ENCODE data around the gene SPEG.

SPEG gene

GRCh38 chr2:219465659-219466561, 31.3 kb downstream of the SPEG start:
- no peak for DNase-seq

DNA sequence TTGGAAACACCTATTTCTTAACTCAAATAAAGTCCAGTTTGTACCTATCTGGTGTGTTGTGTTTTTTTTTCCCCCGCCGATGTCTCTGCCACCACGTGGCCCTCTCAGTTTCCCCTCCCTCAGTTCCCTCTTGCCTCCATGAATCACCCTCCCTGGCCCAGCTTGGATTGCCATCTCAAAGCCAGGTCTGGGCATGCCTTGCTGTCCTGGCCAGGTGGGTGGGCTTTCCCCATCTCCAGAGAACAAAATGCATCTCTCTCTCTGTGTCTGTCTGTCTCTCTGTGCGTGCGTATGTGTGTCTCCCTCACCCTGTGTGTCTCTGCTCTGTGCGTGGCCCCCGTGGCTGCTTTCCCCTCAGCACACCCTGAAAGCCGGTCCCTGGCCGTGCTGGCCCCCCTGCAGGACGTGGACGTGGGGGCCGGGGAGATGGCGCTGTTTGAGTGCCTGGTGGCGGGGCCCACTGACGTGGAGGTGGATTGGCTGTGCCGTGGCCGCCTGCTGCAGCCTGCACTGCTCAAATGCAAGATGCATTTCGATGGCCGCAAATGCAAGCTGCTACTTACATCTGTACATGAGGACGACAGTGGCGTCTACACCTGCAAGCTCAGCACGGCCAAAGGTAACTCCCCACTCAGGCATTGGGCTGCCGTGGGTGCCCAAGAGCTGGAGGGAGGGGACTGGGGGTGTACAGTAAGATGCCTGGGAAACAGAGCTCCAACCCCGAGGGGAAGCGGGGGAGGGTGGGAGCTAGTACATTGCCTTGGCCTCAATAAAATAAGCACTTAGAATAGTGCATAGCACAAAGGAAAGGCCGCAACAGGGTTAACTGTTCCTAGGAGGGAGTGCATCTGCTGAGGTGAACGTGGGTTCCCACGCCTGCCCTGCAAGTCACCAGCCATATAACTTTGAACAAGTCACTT, 32.4 kb downstream of the SPEG start:
- no peak for DNase-seq

GRCh38 chr2:219467736-219468075, 33.1 kb downstream of the SPEG start:
- no peak for DNase-seq

- DNase-seq = no peak
These were observed 34.0 kb downstream of the SPEG start for GRCh38 chr2:219468410-219469185.

GRCh38 chr2:219469186-219469724, 34.6 kb downstream of the SPEG start:
- DNase-seq = no peak

GRCh38 chr2:219470429-219470828, 35.8 kb downstream of the SPEG start:
- no peak for DNase-seq

DNA sequence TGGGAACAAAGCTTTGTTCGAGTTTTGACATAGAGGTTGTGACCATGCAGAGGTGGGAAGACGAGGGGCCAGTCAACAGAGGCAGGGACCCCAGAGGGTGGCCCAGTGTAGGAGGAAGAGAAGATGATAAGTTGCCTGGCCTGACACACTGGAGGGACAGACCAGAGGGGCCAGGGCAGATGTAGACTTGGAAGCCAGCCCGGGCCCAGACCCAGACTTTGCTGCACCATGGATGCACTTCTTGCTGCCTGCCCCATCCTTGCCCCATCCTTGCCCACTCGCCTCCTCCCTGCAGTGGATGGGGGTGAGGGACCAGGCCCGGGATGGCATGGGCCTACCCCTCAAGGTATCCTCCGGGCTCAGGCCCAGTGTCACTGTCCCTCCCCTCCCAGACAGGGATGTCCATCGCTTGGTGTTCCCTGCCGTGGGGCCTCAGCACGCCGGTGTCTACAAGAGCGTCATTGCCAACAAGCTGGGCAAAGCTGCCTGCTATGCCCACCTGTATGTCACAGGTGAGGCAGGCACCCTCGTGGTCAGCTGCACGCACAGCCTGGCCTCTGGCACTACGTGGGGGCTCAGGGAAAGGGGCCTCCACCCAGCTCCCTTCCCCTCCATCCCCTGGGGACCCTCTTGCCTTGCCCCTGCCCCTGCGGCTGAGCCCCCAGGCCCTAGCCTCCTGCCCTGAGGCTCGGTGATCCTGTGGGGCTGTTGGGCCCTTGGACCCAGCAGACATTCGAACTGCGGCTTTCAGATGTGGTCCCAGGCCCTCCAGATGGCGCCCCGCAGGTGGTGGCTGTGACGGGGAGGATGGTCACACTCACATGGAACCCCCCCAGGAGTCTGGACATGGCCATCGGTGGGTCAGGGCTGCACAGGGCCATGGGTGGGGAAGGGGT, 37.1 kb downstream of the SPEG start:
- DNase-seq = no peak

GRCh38 chr2:219472629-219473187, 38.1 kb downstream of the SPEG start:
- no peak for DNase-seq

GRCh38 chr2:219473511-219473910, 38.9 kb downstream of the SPEG start:
- no peak for DNase-seq

GRCh38 chr2:219474285-219475060, 39.8 kb downstream of the SPEG start:
- DNase-seq = no peak

GRCh38 chr2:219475278-219475677, 40.6 kb downstream of the SPEG start:
- no peak for DNase-seq

DNA sequence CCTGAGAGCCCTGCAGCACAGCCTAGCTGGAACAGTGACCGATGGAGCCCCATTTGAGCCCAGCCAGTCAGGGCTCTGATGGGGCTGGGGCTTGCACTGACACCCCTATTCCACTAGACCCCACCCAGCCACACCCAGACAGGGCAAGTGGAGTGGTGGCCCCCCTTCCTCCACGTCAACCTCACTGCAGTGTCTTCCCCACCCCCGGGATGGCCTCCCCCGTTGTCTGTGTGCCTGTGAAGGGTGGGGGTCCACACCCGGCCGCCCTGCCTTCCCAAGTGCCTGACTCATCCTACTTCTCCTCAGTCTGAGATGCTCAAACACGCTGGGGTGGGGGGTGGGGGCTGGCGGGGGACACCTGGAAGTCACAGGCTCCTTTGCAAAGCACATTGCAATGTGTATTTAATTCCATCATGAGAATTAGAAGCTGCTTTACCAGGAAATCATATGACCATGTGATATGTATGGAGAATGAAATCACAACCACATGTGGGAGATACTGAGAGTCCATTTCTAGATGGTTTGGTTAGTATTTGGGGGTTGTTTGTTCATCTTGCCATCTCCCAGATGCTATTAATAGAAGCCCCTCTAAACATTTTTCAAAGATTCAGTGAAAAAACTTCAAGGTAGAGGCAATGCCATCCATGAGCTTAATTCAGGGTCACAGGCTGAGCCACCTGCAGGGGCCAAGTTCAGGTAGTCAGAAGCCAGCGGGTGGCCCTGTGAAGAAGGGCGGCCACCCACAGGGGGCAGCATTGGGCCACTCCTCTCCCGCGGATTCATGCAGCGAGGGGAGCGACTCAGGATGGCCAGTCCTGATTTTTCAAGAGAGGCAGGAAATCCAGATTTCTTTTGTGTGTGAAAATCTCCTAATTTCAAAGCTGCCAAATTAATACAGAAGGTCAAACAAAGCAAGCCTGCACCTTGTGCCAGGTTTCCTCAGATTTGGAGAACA, 41.3 kb downstream of the SPEG start:
- peak; percentile 24 to 53 for DNase-seq

DNA sequence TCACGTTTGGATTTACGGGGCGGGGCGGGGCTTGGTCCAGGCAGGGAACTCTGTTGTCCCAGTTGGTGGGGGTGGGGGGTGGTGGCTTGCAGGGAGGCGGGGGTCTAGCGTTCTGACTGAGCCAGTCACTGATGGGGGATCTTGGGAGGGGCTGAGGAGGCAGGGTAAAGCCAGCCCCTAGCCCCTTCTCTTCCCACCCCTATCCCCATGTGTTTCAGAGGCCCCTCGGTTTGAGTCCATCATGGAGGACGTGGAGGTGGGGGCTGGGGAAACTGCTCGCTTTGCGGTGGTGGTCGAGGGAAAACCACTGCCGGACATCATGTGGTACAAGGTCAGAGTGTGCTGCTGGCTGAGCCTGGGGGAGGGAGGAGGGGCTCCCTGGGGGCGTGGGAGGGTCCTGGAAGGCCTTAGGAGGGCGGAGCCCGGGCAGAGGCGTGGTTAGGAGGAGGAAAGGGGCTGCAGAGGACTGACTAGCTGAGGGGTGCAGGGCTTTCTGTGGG, 42.1 kb downstream of the SPEG start:
- no peak for DNase-seq

DNA sequence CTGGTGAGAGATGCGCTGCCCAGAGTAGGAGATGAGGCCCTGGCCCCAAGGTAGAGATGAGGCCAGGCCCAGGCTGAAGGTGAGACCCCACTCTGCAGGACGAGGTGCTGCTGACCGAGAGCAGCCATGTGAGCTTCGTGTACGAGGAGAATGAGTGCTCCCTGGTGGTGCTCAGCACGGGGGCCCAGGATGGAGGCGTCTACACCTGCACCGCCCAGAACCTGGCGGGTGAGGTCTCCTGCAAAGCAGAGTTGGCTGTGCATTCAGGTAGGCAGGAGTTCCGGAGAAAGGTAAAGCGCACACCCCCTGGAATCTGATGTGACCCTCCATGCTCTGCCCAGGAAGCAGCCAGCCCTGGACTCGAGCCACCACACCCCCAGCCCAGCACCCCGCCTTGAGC, 42.5 kb downstream of the SPEG start:
- no peak for DNase-seq

- no peak for DNase-seq
These were observed 43.2 kb downstream of the SPEG start for GRCh38 chr2:219477815-219478214.

DNA sequence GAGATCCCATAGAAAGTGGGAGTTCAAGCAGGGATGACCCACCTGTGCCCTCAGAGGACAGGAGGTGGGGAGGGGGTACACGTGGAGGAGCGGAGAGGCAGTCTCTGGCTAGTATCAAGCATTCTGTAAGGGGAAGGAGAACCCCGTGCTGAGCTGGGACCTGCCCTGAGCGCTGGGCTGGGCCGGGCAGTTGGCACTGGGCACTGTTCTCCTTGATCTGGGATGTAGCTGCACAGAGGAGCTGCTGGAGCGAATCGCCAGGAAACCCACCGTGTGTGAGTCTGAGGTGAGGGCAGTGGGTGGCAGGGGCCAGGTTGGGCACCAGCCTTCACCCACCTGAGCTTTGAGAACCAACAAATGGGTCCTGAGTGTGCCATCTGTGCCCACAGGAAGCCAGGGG, 44.3 kb downstream of the SPEG start:
- no peak for DNase-seq

DNA sequence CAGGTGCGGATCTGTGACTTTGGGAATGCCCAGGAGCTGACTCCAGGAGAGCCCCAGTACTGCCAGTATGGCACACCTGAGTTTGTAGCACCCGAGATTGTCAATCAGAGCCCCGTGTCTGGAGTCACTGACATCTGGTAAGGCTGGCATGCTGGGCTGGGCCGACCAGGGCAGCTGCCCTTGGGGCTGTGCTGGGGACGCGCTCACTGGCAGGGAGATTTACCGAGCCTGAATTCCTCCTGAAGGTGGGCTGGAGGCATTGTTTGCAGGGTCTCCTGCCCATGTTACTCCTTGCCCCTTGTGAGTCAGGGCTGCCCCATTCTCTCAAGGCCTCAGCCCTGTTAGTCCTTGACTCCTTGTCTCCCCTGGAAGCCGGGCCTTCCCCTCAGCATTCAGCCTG, 45.4 kb downstream of the SPEG start:
- no peak for DNase-seq

GRCh38 chr2:219482674-219483405, 48.2 kb downstream of the SPEG start:
- no peak for DNase-seq
